T47D (cell line): ENCODE measurements around the gene APOBEC3C.
"Not testable (repeated sequence)": the region's sequence is repeated elsewhere in the genome, so short reads cannot be mapped to it uniquely, and the experiment has no call there.

Experiments
- DNase-seq, 2 experiments: peaks; one replicate each; pipeline versions ENCODE4 v3.0.0 to v3.0.0-alpha.2; 2011 to 2012; ENCODE audit warnings: low read depth in 1 of 2, low spot score in 1 of 2
- JUND ChIP-seq: IDR thresholded peaks from 2 replicates; pipeline ENCODE4 v1.6.1; 2012; ENCODE audit warnings: low read depth
- in situ Hi-C: cut with HindIII; loops from 2 replicates; pipeline ENCODE4 v1.10.0; 2016; ENCODE audit warnings: low sequenced_read_pairs, low pct_unique_long_range_greater_than_20kb

Gene APOBEC3C

DNA sequence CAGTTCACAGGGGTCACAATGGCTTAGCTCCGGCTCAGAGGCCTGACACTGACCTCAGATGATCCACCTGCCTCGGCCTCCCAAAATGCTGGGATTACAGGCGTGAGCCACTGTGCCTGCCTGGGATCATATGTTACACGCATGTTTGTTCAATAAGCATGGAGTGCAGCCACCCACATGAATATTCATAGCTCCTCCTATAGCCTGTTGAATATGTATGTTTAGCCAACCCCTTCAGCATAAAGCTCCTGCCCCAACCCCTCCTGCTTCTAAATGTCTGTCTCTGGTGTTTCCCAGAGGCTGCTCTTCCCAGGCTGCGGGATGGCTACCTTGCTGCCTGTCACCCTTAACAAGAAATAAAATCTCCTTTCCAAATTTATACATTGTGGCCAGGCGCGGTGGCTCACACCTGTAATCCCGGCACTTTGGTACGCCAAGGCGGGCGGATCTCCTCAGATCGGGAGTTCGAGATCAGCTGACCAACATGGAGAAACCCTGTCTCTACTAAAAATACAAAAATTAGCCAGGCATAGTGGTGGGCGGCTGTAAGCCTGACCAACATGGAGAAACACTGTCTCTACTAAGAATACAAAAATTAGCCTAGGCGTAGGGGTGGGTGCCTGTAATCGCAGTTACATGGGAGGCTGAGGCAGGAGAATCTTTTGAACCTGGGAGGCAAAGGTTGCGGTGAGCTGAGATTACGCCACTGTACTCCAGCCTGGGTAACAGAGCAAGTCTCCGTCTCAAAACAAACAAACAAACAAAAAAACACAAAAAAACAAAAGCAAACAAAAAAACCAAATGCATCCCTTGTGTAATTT is 25.5 kb downstream of the APOBEC3C start:
- no peak for TF ChIP-seq JUND
- in situ Hi-C loops, result no loop called here
- peak in 1 of 2 experiments; percentile 8 for DNase-seq

GRCh38 chr22:39040155-39040537 is 26.1 kb downstream of the APOBEC3C start:
- in situ Hi-C loops, DNase-seq: not testable (repeated sequence)

DNA sequence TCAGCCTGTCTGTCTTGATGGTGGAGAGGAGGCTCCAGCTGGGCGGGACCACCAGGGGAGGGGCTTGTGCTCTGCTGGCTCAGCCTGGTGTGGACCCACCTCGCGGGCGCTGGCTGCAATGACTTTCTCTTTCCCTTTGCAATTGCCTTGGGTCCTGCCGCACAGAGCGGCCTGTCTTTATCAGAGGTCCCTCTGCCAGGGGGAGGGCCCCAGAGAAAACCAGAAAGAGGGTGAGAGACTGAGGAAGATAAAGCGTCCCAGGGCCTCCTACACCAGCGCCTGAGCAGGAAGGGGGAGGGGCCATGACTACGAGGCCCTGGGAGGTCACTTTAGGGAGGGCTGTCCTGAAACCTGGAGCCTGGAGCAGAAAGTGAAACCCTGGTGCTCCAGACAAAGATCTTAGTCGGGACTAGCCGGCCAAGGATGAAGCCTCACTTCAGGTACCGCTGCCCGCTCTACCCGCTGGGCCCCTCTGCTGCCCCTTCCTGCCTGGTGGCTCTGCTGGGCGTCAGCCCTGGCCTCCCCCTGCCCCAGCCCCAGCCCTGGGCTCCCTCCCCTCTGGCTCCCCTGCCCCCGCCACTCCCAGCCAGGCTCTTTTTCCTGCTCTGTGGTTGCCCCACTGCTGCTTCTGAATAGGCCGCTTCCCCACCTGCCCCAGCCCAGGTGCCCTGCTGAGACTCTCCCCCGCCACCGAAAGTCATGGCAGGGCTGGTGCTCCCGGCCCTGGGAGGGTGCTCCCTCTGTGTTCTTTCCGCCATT is 26.7 kb downstream of the APOBEC3C start, which contains the start of gene APOBEC3F:
TSS of gene APOBEC3F (plus strand) at position 327 of the 759 bp plus-strand sequence. CDS start at position 424, 97 bp downstream.
- in situ Hi-C loops, result not testable (repeated sequence)

GRCh38 chr22:39041908-39042307 is 27.9 kb downstream of the APOBEC3C start:
- TF ChIP-seq JUND, result no peak
- in situ Hi-C loops, result no loop called here
- DNase-seq, result no peak

More for the DNA sequence above, 26.7 kb downstream of the APOBEC3C start, which contains the start of gene APOBEC3F:
- DNase-seq, result peak in 1 of 2 experiments; percentile 66

DNA sequence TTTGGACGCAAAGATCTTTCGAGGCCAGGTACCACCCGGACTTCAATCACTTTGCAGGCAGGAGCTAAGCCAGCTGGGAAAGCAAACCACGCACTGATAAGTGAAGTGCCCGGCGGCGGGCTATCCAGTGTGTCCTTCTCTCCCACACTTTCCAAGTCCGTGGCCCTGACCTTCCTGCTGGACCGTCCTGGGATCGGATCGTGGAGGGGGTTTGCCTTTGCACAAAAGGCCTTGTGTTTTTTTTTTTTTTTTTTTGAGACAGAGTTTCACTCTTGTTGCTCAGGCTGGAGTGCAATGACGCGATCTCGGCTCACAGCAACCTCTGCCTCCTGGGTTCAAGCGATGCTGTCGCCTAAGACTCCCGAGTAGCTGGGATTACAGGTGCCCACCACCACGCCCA is 29.0 kb downstream of the APOBEC3C start:
- DNase-seq, in situ Hi-C loops: not testable (repeated sequence)

DNA sequence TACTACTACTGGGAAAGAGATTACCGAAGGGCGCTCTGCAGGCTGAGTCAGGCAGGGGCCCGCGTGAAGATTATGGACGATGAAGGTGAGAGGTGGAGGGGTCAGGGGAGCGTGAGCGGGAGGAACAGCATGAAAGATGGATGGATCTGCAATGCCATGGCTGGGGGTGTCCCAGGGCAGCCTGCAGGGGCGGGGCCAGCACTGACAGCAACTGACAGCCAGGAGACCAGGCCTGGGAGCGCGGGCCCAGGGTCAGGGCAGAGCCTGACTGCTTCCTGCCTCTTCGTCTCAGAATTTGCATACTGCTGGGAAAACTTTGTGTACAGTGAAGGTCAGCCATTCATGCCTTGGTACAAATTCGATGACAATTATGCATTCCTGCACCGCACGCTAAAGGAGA is 31.1 kb downstream of the APOBEC3C start:
- DNase-seq, in situ Hi-C loops: not testable (repeated sequence)

- DNase-seq, in situ Hi-C loops: not testable (repeated sequence)
Observed at GRCh38 chr22:39049486-39049885, 35.4 kb downstream of the APOBEC3C start.

GRCh38 chr22:39051844-39052495 is 37.9 kb downstream of the APOBEC3C start:
- DNase-seq, in situ Hi-C loops: not testable (repeated sequence)

DNA sequence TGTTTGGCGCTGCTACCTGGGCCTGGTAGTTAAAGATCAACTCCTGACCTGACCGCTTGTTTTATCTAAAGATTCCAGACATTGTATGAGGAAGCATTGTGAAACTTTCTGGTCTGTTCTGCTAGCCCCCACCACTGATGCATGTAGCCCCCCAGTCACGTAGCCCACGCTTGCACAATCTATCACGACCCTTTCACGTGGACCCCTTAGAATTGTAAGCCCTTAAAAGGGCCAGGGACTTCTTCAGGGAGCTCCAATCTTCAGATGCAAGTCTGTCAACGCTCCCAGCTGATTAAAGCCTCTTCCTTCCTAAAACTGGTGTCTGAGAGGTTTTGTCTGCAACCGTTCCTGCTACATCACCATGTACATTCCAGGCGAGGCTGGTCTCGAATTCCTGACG is 41.6 kb downstream of the APOBEC3C start:
- no peak for DNase-seq
- TF ChIP-seq JUND, result no peak
- in situ Hi-C loops, result no loop called here

DNA sequence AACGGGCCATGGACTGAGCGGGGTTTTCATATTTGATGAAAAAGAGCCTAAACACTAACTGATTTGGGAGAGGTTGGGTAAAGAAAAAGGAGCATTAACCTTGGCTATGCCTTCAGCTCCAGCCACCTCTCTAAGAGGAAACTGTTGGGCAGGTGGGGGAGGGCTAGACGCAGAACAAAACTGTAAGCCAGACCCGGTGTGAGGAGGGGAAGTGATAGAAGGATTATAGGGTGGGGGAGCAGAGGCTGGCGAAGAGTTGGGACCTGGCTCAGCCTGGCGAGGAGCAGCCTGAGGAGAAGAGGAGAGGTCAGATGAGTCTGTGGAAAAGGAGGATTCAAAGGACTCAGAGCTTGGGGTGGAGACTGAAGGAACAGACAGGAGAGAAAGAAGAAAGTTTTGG is 47.2 kb downstream of the APOBEC3C start:
- in situ Hi-C loops, DNase-seq: not testable (repeated sequence)

DNA sequence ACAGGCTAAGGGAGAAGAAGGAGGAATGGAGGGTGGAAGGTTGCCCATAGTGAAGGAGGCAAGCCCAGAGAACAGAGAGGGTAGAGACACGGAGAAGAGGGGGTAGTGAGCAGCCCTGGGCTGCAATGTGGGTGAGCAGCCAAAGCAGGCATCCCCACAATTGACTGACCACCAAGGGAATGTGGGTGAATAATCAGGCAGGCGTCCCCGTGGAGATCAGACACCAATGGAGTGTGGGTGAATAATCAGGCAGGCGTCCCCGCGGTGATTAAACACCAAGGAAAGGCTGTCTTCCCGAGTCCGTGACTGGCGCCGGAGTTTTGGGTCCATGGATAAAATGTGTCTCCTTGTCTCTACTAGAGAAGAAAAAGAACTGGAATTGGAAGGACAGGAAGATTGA is 47.9 kb downstream of the APOBEC3C start:
- in situ Hi-C loops, DNase-seq: not testable (repeated sequence)

DNA sequence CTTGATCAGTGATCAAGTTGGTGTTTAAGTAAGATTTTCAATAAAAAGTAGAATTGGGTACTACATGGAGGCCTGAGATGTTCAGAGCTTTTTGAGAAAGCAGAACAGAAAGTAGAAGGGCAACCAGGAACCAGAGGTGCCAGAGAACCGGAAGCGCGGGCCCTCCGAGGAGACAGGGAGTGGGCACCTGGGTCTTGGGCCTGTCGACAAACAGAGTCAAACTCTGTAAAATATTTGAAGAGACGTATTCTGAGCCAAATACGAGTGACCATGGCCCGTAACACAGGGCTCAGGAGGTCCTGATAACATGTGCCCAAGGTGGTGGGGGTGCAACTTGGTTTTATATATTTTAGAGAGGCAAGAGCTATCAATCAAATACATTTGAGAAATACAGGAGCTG is 49.8 kb downstream of the APOBEC3C start:
- DNase-seq, in situ Hi-C loops: not testable (repeated sequence)

GRCh38 chr22:39066442-39067276 is 52.6 kb downstream of the APOBEC3C start:
- DNase-seq, in situ Hi-C loops: not testable (repeated sequence)
